Smooth muscle cell (in vitro differentiated cells): Measurements from ENCODE around the gene TBL1XR1. TPM values are rescaled to one million over a fixed set of nuclear protein-coding genes. Genes with fewer than 3 reads are reported as not detected.

Experiments used
- DNase-seq: peaks from one replicate; lab custom pipeline; 2025; ENCODE audit not compliant: unreplicated experiment; lab: John Stamatoyannopoulos, UW
- H2AFZ ChIP-seq: fragments of 200-600 bp; sonication (generic); 2 replicates; pipeline ENCODE4 v1.6.0; 2016; ENCODE audit warnings: antibody characterized with exemption, low read depth, mild to moderate bottlenecking
- H3F3A ChIP-seq: fragments of 200-600 bp; sonication (generic); 2 replicates; pipeline ENCODE4 v1.6.0; 2017; ENCODE audit warnings: antibody characterized with exemption, low read depth
- H3K27ac ChIP-seq: fragments of 200-600 bp; sonication (generic); 2 replicates; pipeline ENCODE4 v1.5.1; 2016; ENCODE audit warnings: low read depth, mild to moderate bottlenecking
- H3K27me3 ChIP-seq: fragments of 200-600 bp; sonication (generic); 2 replicates; pipeline ENCODE4 v1.6.1; 2016; ENCODE audit warnings: low read depth, mild to moderate bottlenecking
- H3K36me3 ChIP-seq: fragments of 200-600 bp; sonication (generic); 2 replicates; pipeline ENCODE4 v1.5.1; 2016; ENCODE audit warnings: low read depth
- H3K4me1 ChIP-seq: fragments of 200-600 bp; sonication (generic); 2 replicates; pipeline ENCODE4 v1.5.1; 2016; ENCODE audit warnings: low read depth
- H3K4me2 ChIP-seq: fragments of 200-600 bp; sonication (generic); 2 replicates; pipeline ENCODE4 v1.6.0; 2016; ENCODE audit warnings: mild to moderate bottlenecking
- H3K4me3 ChIP-seq: fragments of 200-600 bp; sonication (generic); 2 replicates; pipeline ENCODE4 v1.5.1; 2016; ENCODE audit warnings: mild to moderate bottlenecking
- H3K79me2 ChIP-seq: fragments of 200-600 bp; sonication (generic); 2 replicates; pipeline ENCODE4 v1.6.0; 2016; ENCODE audit warnings: low read depth, mild to moderate bottlenecking
- H3K9ac ChIP-seq: fragments of 200-600 bp; sonication (generic); 2 replicates; pipeline ENCODE4 v1.6.0; 2016; ENCODE audit warnings: low read depth
- H3K9me3 ChIP-seq: fragments of 200-600 bp; sonication (generic); replicated peaks from 2 replicates; pipeline ENCODE4 v1.5.1; 2016; ENCODE audit warnings: low read depth
- H4K20me1 ChIP-seq: fragments of 200-600 bp; sonication (generic); 2 replicates; pipeline ENCODE4 v1.6.0; 2016; ENCODE audit warnings: low read depth
- CTCF ChIP-seq: fragments of 200-600 bp; sonication (generic); IDR thresholded peaks from 2 replicates; pipeline ENCODE4 v1.5.1; 2017; ENCODE audit warnings: borderline replicate concordance, mild to moderate bottlenecking, antibody characterized with exemption; ENCODE audit not compliant: insufficient read depth, poor library complexity, severe bottlenecking
- WGBS: methylation state at CpG from one replicate; pipeline ENCODE4 v1.1.7; 2016; ENCODE audit warnings: low lambda C conversion rate; 5-methylcytosine and 5-hydroxymethylcytosine counted together
- polyA plus RNA-seq: library from polyadenylated mRNA; unstranded; fragments of >200 nt; fragmentation: Nextera tagmentation; extraction: Ambion mirVana; gene quantifications from 2 replicates; pipeline ENCODE4 v1.2.1, GENCODE V29; 2016
- total RNA-seq: library from RNA; depleted of rRNA; stranded (reverse); fragments of >200 nt; gene quantifications from 2 replicates; pipeline ENCODE4 v1.2.3, GENCODE V29; 2014

Gene TBL1XR1
- total and polyA plus RNA-seq, 2 experiments from 2014 or later, result 19.9 to 115 TPM

- 91% methylated on average over 8 of the region's 8 CpGs for WGBS
- Histone ChIP-seq H3K9ac (no peak overlapping the region), H3K4me1 (no peaks in the 10 kb centered on the region), H3F3A (peaks cover 14% of the 10 kb centered on the region), H4K20me1 (peaks cover 22% of the 10 kb centered on the region), H3K79me2 (peaks cover 25% of the 10 kb centered on the region), H3K27ac (peak overlapping the region; percentile 35), H3K4me2 (no peak overlapping the region), H3K4me3 (no peak overlapping the region), H3K27me3 (no peaks in the 10 kb centered on the region), H3K36me3 (peaks cover 39% of the 10 kb centered on the region), H2AFZ (no peak overlapping the region), H3K9me3 (no peaks in the 10 kb centered on the region)
- DNase-seq, result no peak
- TF ChIP-seq CTCF, result no peak
Measured at GRCh38 chr3:177041730-177042551, 155.3 kb downstream of the TBL1XR1 start.

- H3K79me2 ChIP-seq, result peaks cover 23% of the 10 kb centered on the region
- no peak overlapping the region for H2AFZ ChIP-seq
- H3K36me3 ChIP-seq, result peaks cover 33% of the 10 kb centered on the region
- H3K9ac ChIP-seq, result no peak overlapping the region
- TF ChIP-seq CTCF, result no peak
- H3K4me2 ChIP-seq, result no peak overlapping the region
- 97% methylated on average over 2 of the region's 2 CpGs for WGBS
- peaks cover 22% of the 10 kb centered on the region for H4K20me1 ChIP-seq
- no peaks in the 10 kb centered on the region for H3K9me3 ChIP-seq
- H3F3A ChIP-seq, result peaks cover 14% of the 10 kb centered on the region
- peak overlapping the region; percentile 35 for H3K27ac ChIP-seq
- no peaks in the 10 kb centered on the region for H3K4me1 ChIP-seq
- H3K4me3 ChIP-seq, result no peak overlapping the region
- DNase-seq, result no peak
- H3K27me3 ChIP-seq, result no peaks in the 10 kb centered on the region
Measured at GRCh38 chr3:177041021-177041729, 156.1 kb downstream of the TBL1XR1 start.

GRCh38 chr3:177039490-177040274 lies 157.6 kb downstream of the TBL1XR1 start:
- Histone ChIP-seq H3K9me3 (no peaks in the 10 kb centered on the region), H3K27ac (peak overlapping the region; percentile 55), H3K4me1 (no peaks in the 10 kb centered on the region), H3K4me3 (no peak overlapping the region), H2AFZ (no peak overlapping the region), H3K4me2 (no peak overlapping the region), H3K27me3 (no peaks in the 10 kb centered on the region), H3K9ac (no peak overlapping the region), H3F3A (peaks cover 14% of the 10 kb centered on the region), H3K79me2 (peaks cover 13% of the 10 kb centered on the region), H4K20me1 (peaks cover 22% of the 10 kb centered on the region), H3K36me3 (peaks cover 18% of the 10 kb centered on the region)
- TF ChIP-seq CTCF, result no peak
- no peak for DNase-seq
- 95% methylated on average over 4 of the region's 4 CpGs for WGBS
